Gastroesophageal sphincter (tissue), 4 donors: ENCODE results near the gene C4orf50. TPM values are rescaled to one million over a fixed set of nuclear protein-coding genes. Genes with fewer than 3 reads are reported as not detected.
"Not testable (repeated sequence)": the region's sequence is repeated elsewhere in the genome, so short reads cannot be mapped to it uniquely, and the experiment has no call there.

ENCODE experiments used
- ATAC-seq: fragments of 150-250 bp; one replicate; pipeline ENCODE4 v1.9.1; 2016; ENCODE audit warnings: mild to moderate bottlenecking, moderate library complexity
- H3K27ac ChIP-seq, 4 donors: fragments of 200-600 bp; sonication (generic) in 3 of 4; 1 replicate in 3 of 4; 2 replicates in 1 of 4; pipeline ENCODE4 v1.5.1; 2016 to 2019
- H3K27me3 ChIP-seq: fragments of 200-600 bp; sonication (generic); one replicate; pipeline ENCODE4 v1.5.1; 2019
- H3K36me3 ChIP-seq, 2 donors: fragments of 200-600 bp; sonication (generic); one replicate each; pipeline ENCODE4 v1.5.1; 2019; ENCODE audit warnings: control low read depth in 1 of 2
- H3K4me1 ChIP-seq, 3 donors: fragments of 200-600 bp; sonication (generic); 1 replicate in 2 of 3; 2 replicates in 1 of 3; pipeline ENCODE4 v1.5.1; 2016 to 2019; ENCODE audit warnings: control low read depth in 2 of 3
- H3K4me3 ChIP-seq, 2 donors: fragments of 200-600 bp; sonication (generic); one replicate each; pipeline ENCODE4 v1.5.1; 2019; ENCODE audit warnings: mild to moderate bottlenecking in 1 of 2, moderate library complexity in 1 of 2
- H3K9me3 ChIP-seq, 3 donors: fragments of 200-600 bp; sonication (generic); one replicate each; pipeline ENCODE4 v1.5.1; 2017 to 2019; ENCODE audit warnings: control low read depth in 2 of 3
- CTCF ChIP-seq, 4 experiments: fragments of 200-600 bp in 2 of 4; fragments of 450-650 bp in 2 of 4; sonication (generic) in 1 of 4; IDR thresholded peaks; one replicate each; pipeline ENCODE4 v1.5.1; 2017 to 2019; ENCODE audit warnings: antibody characterized with exemption in 4 of 4, mild to moderate bottlenecking in 2 of 4, moderate library complexity in 2 of 4
- EP300 ChIP-seq: sonication (generic); formaldehyde crosslinking; IDR thresholded peaks from one replicate; pipeline ENCODE4 v1.6.1; 2017; ENCODE audit warnings: antibody characterized with exemption, mild to moderate bottlenecking
- POLR2A ChIP-seq, 2 donors: fragments of 450-650 bp; IDR thresholded peaks; one replicate each; pipeline ENCODE4 v1.6.1; 2017; ENCODE audit warnings: antibody characterized with exemption in 2 of 2, mild to moderate bottlenecking in 2 of 2, moderate library complexity in 1 of 2
- POLR2AphosphoS5 ChIP-seq: sonication (generic); formaldehyde crosslinking; IDR thresholded peaks from one replicate; pipeline ENCODE4 v1.6.1; 2017; ENCODE audit warnings: antibody characterized with exemption
- WGBS, 2 donors: methylation state at CpG; one replicate each; pipeline ENCODE4 v1.1.5; 2018; ENCODE audit warnings: low coverage in 1 of 2; 5-methylcytosine and 5-hydroxymethylcytosine counted together
- total RNA-seq, 4 donors: library from RNA; depleted of rRNA; stranded (reverse); fragments of >200 nt; gene quantifications; one replicate each; pipeline ENCODE4 v1.1.0, GENCODE V29; 2016

The C4orf50 gene
- total RNA-seq, 4 donors from 2014 or later: under 0.01 to 0.25 (median 0.12) TPM

DNA sequence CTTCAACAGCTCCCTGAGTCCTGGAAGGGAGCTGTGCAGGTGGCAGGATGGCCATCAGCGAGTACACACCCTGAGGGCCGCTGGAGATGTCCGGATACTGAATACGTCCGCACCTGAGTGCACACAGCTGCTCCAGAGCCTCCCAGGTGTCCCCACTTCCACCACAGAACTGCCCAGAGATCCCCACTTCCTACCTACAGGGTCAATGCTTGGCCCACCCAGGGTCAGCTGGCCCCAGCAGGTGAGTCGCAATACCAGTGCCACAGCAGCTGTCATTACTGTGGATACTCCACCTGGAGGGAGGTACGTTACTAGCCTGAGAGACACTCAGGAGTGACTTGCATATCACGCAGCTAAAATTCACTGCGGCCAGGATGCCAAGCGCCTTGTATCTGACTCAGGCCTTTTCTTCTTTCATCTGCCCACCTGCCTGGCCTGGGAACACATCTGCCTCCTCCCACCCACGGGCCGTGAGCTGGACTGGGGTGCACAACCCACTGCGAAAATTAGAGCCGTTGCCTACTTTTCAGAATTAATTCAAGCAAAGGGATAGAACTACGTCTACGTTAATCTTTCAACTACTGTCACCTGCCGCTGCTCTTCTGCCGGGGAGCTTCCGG, 9.4 kb downstream of the C4orf50 start:
- ATAC-seq: no peak
- TF ChIP-seq CTCF (IDR thresholded peaks at IDR 0.05): no peak
- no peak for TF ChIP-seq EP300
- no peak for TF ChIP-seq POLR2AphosphoS5
- no peak for TF ChIP-seq POLR2A (IDR thresholded peaks at IDR 0.05)
- H3K27me3 ChIP-seq: peaks cover 71% of the 10 kb centered on the region
- no peaks in the 10 kb centered on the region for H3K9me3 ChIP-seq
- H3K27ac ChIP-seq: no peak overlapping the region
- H3K4me1 ChIP-seq: peaks cover 0 to 7% (median 0%) of the 10 kb centered on the region in 3 donors
- H3K4me3 ChIP-seq: no peak overlapping the region
- WGBS, 2 donors: 53 to 84% methylated on average over 3 to 4 of the region's 19 CpGs
- H3K36me3 ChIP-seq: no peaks in the 10 kb centered on the region

- TF ChIP-seq CTCF (IDR thresholded peaks at IDR 0.05): no peak
- TF ChIP-seq EP300: no peak
- TF ChIP-seq POLR2A (IDR thresholded peaks at IDR 0.05): no peak
- TF ChIP-seq POLR2AphosphoS5: no peak
- 24% methylated on average over 18 of the region's 54 CpGs; no CpG with 5 or more reads in 1 of the 2 donors for WGBS, 2 donors
These were observed 10.1 kb downstream of the C4orf50 start for GRCh38 chr4:6008092-6008551.

DNA sequence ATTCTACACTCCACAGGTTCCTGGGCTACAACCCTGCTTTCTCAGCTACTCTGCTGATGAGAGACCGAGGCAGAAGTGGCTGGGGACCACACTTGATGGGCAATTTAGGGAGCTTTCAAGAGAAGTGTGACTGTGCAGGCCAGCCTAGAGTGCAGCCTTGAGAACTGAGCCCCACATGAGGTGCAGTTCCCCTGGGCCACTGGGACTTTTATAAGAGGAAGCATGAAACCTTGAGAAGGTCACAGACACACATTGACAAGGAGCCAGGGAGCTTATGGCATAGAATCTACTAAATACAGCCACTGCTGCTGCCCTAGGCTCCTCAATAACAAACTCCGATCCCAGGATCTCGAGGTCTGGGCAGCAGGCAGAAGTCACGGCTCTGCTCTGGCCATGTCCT, 13.1 kb downstream of the C4orf50 start:
- Histone ChIP-seq H3K27me3 (peaks cover 56% of the 10 kb centered on the region), H3K36me3 (no peaks in the 10 kb centered on the region), H3K9me3 (no peaks in the 10 kb centered on the region), H3K4me3 (no peak overlapping the region), H3K27ac (no peak overlapping the region), H3K4me1 (no peaks in the 10 kb centered on the region)
- no peak for TF ChIP-seq POLR2AphosphoS5
- no peak for TF ChIP-seq POLR2A (IDR thresholded peaks at IDR 0.05)
- no peak for TF ChIP-seq EP300
- TF ChIP-seq CTCF (IDR thresholded peaks at IDR 0.05): no peak
- ATAC-seq: no peak
- WGBS, 2 donors: 83% methylated on average over 3 of the region's 4 CpGs; no CpG with 5 or more reads in 1 of the 2 donors

More at GRCh38 chr4:6008092-6008551, 10.1 kb downstream of the C4orf50 start:
- Histone ChIP-seq H3K9me3 (no peaks in the 10 kb centered on the region), H3K27me3 (peaks cover 71% of the 10 kb centered on the region), H3K4me1 (peaks cover 0 to 7% (median 0%) of the 10 kb centered on the region in 3 donors), H3K36me3 (no peaks in the 10 kb centered on the region), H3K27ac (no peak overlapping the region), H3K4me3 (no peak overlapping the region)
- ATAC-seq: no peak

DNA sequence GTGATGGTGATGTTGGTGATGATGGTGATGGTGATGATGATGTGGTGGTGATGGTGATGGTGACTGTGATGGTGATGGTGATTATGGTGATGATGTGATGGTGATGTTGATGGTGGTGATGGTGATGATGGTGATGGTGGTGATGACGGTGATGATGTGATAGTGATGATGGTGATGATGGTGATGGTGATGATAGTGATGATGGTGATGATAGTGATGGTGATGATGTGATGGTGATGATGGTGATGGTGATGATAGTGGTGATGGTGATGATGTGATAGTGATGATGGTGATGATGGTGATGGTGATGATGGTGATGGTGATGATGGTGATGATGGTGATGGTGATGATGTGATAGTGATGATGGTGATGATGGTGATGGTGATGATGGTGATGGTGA, 14.7 kb downstream of the C4orf50 start:
- H3K4me1 ChIP-seq, H3K36me3 ChIP-seq, H3K27ac ChIP-seq, H3K4me3 ChIP-seq, H3K9me3 ChIP-seq, ATAC-seq: not testable (repeated sequence)
- peaks cover 56% of the 10 kb centered on the region for H3K27me3 ChIP-seq
- 0% methylated on average over 1 of the region's 1 CpG for WGBS, 2 donors

GRCh38 chr4:6002926-6003325, 15.3 kb downstream of the C4orf50 start:
- Histone ChIP-seq H3K36me3 (no peaks in the 10 kb centered on the region), H3K4me1 (no peaks in the 10 kb centered on the region), H3K27ac (no peak overlapping the region), H3K27me3 (peaks cover 52% of the 10 kb centered on the region), H3K9me3 (no peaks in the 10 kb centered on the region), H3K4me3 (no peak overlapping the region)
- ATAC-seq: no peak
- 60 to 100% methylated on average over 1 to 2 of the region's 3 CpGs for WGBS, 2 donors
- TF ChIP-seq EP300 (no peak), POLR2AphosphoS5 (no peak), CTCF (IDR thresholded peaks at IDR 0.05) (no peak), POLR2A (IDR thresholded peaks at IDR 0.05) (no peak)
